PC-9 (cell line): ENCODE results near the gene DNALI1.

Source experiments
- CTCF ChIP-seq: fragments of 200-600 bp; sonication (generic); conservative IDR thresholded peaks from 2 replicates; pipeline ENCODE4 v1.6.1; 2017; ENCODE audit warnings: mixed run types, antibody characterized with exemption, mild to moderate bottlenecking, moderate library complexity
- EZH2 ChIP-seq: fragments of 200-600 bp; sonication (generic); IDR thresholded peaks from 2 replicates; pipeline ENCODE4 v1.8.0; 2017; ENCODE audit warnings: antibody characterized with exemption, low read depth

GRCh38 chr1:37549341-37549740, 7.4 kb upstream of the DNALI1 start:
- no peak for TF ChIP-seq CTCF
- no peak for TF ChIP-seq EZH2
